Thymus (tissue), 11 donors: ENCODE measurements around the gene FOXN3. TPM values are rescaled to one million over a fixed set of nuclear protein-coding genes. Genes with fewer than 3 reads are reported as not detected.

Experiments
- DNase-seq, 9 donors: peaks; one replicate each; pipeline ENCODE4 v3.0.0-alpha.2; 2013; ENCODE audit warnings: low spot score in 9 of 9, low read depth in 6 of 9, missing footprints in 1 of 9
- H3K27ac ChIP-seq, 2 donors: one replicate each; pipeline ENCODE4 v1.5.1; 2013; ENCODE audit warnings: control low read depth in 1 of 2, low read depth in 1 of 2, low read length in 1 of 2, mild to moderate bottlenecking in 1 of 2, moderate library complexity in 1 of 2
- H3K27me3 ChIP-seq, 2 donors: one replicate each; pipeline ENCODE4 v1.5.1; 2013; ENCODE audit warnings: low read length in 1 of 2; ENCODE audit not compliant: control insufficient read depth in 2 of 2, insufficient read depth in 1 of 2
- H3K36me3 ChIP-seq, 2 donors: one replicate each; pipeline ENCODE4 v1.5.1; 2013; ENCODE audit warnings: low read length in 1 of 2, mild to moderate bottlenecking in 1 of 2, moderate library complexity in 1 of 2; ENCODE audit not compliant: control insufficient read depth in 2 of 2, insufficient read depth in 2 of 2
- H3K4me1 ChIP-seq, 2 donors: one replicate each; pipeline ENCODE4 v1.5.1; 2013; ENCODE audit warnings: low read length in 2 of 2; ENCODE audit not compliant: control insufficient read depth in 2 of 2, insufficient read depth in 2 of 2
- H3K4me3 ChIP-seq, 2 donors: one replicate each; pipeline ENCODE4 v1.5.1; 2013; ENCODE audit warnings: low read length in 2 of 2, control low read depth in 1 of 2, mild to moderate bottlenecking in 1 of 2
- H3K9me3 ChIP-seq, 2 donors: one replicate each; pipeline ENCODE4 v1.5.1; 2013; ENCODE audit warnings: low read length in 1 of 2, mild to moderate bottlenecking in 1 of 2; ENCODE audit not compliant: control insufficient read depth in 2 of 2, insufficient read depth in 1 of 2
- WGBS: extraction: QIAGEN DNeasy Blood & Tissue Kit; methylation state at CpG from one replicate; pipeline ENCODE4 v1.1.7; 2013; 5-methylcytosine and 5-hydroxymethylcytosine counted together
- polyA plus RNA-seq: library from polyadenylated mRNA; stranded (reverse); fragments of 200-250 nt; gene quantifications from one replicate; pipeline ENCODE4 v1.2.3, GENCODE V29; 2013
- total RNA-seq: library from RNA; stranded (reverse); fragments of 120-200 nt; gene quantifications from one replicate; pipeline ENCODE4 v1.2.4, GENCODE V29; 2013
- donor health status: healthy.

The FOXN3 gene
- total and polyA plus RNA-seq, 2 donors = 21.9 to 32.5 TPM

- 90% methylated on average over 9 of the region's 9 CpGs for WGBS
- peak overlapping the region; percentile 21 to 72 for H3K27ac ChIP-seq
- H3K9me3 ChIP-seq = no peaks in the 10 kb centered on the region
- H3K27me3 ChIP-seq = no peaks in the 10 kb centered on the region
- H3K4me1 ChIP-seq = peaks cover 7 to 49% of the 10 kb centered on the region in 2 donors
- H3K4me3 ChIP-seq = no peak overlapping the region
- no peak for DNase-seq
- peaks cover 12 to 17% of the 10 kb centered on the region in 2 donors for H3K36me3 ChIP-seq
Measured at GRCh38 chr14:89386212-89386886, 30.7 kb downstream of the FOXN3 start.

GRCh38 chr14:89384636-89385035 is 32.4 kb downstream of the FOXN3 start:
- Histone ChIP-seq H3K27ac (peak overlapping the region in 1 of 2 donors; percentile 62), H3K27me3 (no peaks in the 10 kb centered on the region), H3K4me3 (no peak overlapping the region), H3K4me1 (peaks cover 6 to 43% of the 10 kb centered on the region in 2 donors), H3K36me3 (peaks cover 12 to 24% of the 10 kb centered on the region in 2 donors), H3K9me3 (peaks cover 6 to 15% of the 10 kb centered on the region in 2 donors)
- no peak for DNase-seq
- WGBS = over 99% methylated on average over 3 of the region's 3 CpGs

- DNase-seq = peak in 2 of 9 donors; percentile 32 to 54
- peaks cover 16 to 24% of the 10 kb centered on the region in 2 donors for H3K36me3 ChIP-seq
- peaks cover 6 to 42% of the 10 kb centered on the region in 2 donors for H3K4me1 ChIP-seq
- H3K4me3 ChIP-seq = no peak overlapping the region
- no peaks in the 10 kb centered on the region for H3K27me3 ChIP-seq
- peak overlapping the region; percentile 42 to 62 for H3K27ac ChIP-seq
- H3K9me3 ChIP-seq = peaks cover 8 to 21% of the 10 kb centered on the region in 2 donors
- 84% methylated on average over 3 of the region's 3 CpGs for whole genome bisulfite sequencing
Measured at GRCh38 chr14:89384023-89384422, 33.0 kb downstream of the FOXN3 start.

GRCh38 chr14:89382901-89383845 is 33.9 kb downstream of the FOXN3 start:
- WGBS = 90% methylated on average over 14 of the region's 14 CpGs
- no peak for DNase-seq

GRCh38 chr14:89382487-89382886 is 34.5 kb downstream of the FOXN3 start:
- peaks cover 8 to 22% of the 10 kb centered on the region in 2 donors for H3K9me3 ChIP-seq
- H3K36me3 ChIP-seq = peaks cover 10 to 13% of the 10 kb centered on the region in 2 donors
- WGBS = 97% methylated on average over 5 of the region's 5 CpGs
- peaks cover 2 to 35% of the 10 kb centered on the region in 2 donors for H3K4me1 ChIP-seq
- DNase-seq = no peak
- H3K27me3 ChIP-seq = no peaks in the 10 kb centered on the region
- no peak overlapping the region for H3K27ac ChIP-seq
- no peak overlapping the region for H3K4me3 ChIP-seq

More at GRCh38 chr14:89382901-89383845, 33.9 kb downstream of the FOXN3 start:
- H3K27ac ChIP-seq = no peak overlapping the region
- H3K27me3 ChIP-seq = no peaks in the 10 kb centered on the region
- H3K4me1 ChIP-seq = peaks cover 2 to 38% of the 10 kb centered on the region in 2 donors
- peaks cover 8 to 22% of the 10 kb centered on the region in 2 donors for H3K9me3 ChIP-seq
- H3K36me3 ChIP-seq = peaks cover 11 to 17% of the 10 kb centered on the region in 2 donors
- no peak overlapping the region for H3K4me3 ChIP-seq

GRCh38 chr14:89379891-89380820 is 36.9 kb downstream of the FOXN3 start:
- Histone ChIP-seq H3K27ac (no peak overlapping the region), H3K9me3 (peaks cover 8 to 22% of the 10 kb centered on the region in 2 donors), H3K4me1 (peaks cover 2 to 27% of the 10 kb centered on the region in 2 donors), H3K36me3 (peaks cover 10 to 13% of the 10 kb centered on the region in 2 donors), H3K27me3 (no peaks in the 10 kb centered on the region), H3K4me3 (no peak overlapping the region)
- DNase-seq = no peak
- WGBS = 98% methylated on average over 16 of the region's 16 CpGs

GRCh38 chr14:89379006-89379405 is 38.0 kb downstream of the FOXN3 start:
- H3K4me3 ChIP-seq = no peak overlapping the region
- peaks cover 10 to 13% of the 10 kb centered on the region in 2 donors for H3K36me3 ChIP-seq
- H3K27me3 ChIP-seq = no peaks in the 10 kb centered on the region
- WGBS = 98% methylated on average over 9 of the region's 9 CpGs
- DNase-seq = no peak
- H3K27ac ChIP-seq = no peak overlapping the region
- peaks cover 2 to 20% of the 10 kb centered on the region in 2 donors for H3K4me1 ChIP-seq
- peaks cover 8 to 27% of the 10 kb centered on the region in 2 donors for H3K9me3 ChIP-seq

GRCh38 chr14:89378119-89378518 is 38.9 kb downstream of the FOXN3 start:
- DNase-seq = no peak
- no peaks in the 10 kb centered on the region for H3K27me3 ChIP-seq
- peaks cover 10 to 13% of the 10 kb centered on the region in 2 donors for H3K36me3 ChIP-seq
- no peak overlapping the region for H3K27ac ChIP-seq
- peaks cover 8 to 27% of the 10 kb centered on the region in 2 donors for H3K9me3 ChIP-seq
- WGBS = 80% methylated on average over 5 of the region's 5 CpGs
- peaks cover 0 to 12% of the 10 kb centered on the region in 2 donors for H3K4me1 ChIP-seq
- no peak overlapping the region for H3K4me3 ChIP-seq
